Gastrocnemius medialis (tissue), 4 donors: ENCODE results near the gene MOGAT1. TPM values are rescaled to one million over a fixed set of nuclear protein-coding genes. Genes with fewer than 3 reads are reported as not detected.

Source experiments
- ATAC-seq, 2 donors: fragments of 150-250 bp; one replicate each; pipeline ENCODE4 v1.9.1; 2016
- DNase-seq, 2 donors: peaks; one replicate each; pipeline ENCODE4 v3.0.0-alpha.2; 2019
- H3K27ac ChIP-seq, 4 donors: fragments of 200-600 bp; sonication (generic); 1 replicate in 1 of 4; 2 replicates in 3 of 4; pipeline ENCODE4 v1.5.1; 2016 to 2018; ENCODE audit warnings: mild to moderate bottlenecking in 2 of 4, moderate library complexity in 1 of 4
- H3K27me3 ChIP-seq, 3 donors: fragments of 200-600 bp; sonication (generic) in 2 of 3; 1 replicate in 1 of 3; 2 replicates in 2 of 3; pipeline versions ENCODE4 v1.5.1 to v1.6.0; 2016 to 2019; ENCODE audit warnings: mild to moderate bottlenecking in 1 of 3, moderate library complexity in 1 of 3
- H3K36me3 ChIP-seq, 2 donors: fragments of 200-600 bp; sonication (generic) in 1 of 2; one replicate each; pipeline ENCODE4 v1.5.1; 2017 to 2018
- H3K4me1 ChIP-seq, 2 donors: fragments of 200-600 bp; sonication (generic) in 1 of 2; one replicate each; pipeline ENCODE4 v1.5.1; 2016 to 2017; ENCODE audit warnings: mild to moderate bottlenecking in 2 of 2
- H3K4me3 ChIP-seq, 4 donors: fragments of 200-600 bp; sonication (generic) in 3 of 4; 1 replicate in 1 of 4; 2 replicates in 3 of 4; pipeline ENCODE4 v1.5.1; 2016 to 2019; ENCODE audit warnings: mild to moderate bottlenecking in 2 of 4
- H3K9me3 ChIP-seq, 3 donors: fragments of 200-600 bp; sonication (generic) in 2 of 3; 1 replicate in 1 of 3; 2 replicates in 2 of 3; pipeline ENCODE4 v1.5.1; 2016 to 2019
- POLR2A ChIP-seq, 2 donors: fragments of 450-650 bp; IDR thresholded peaks; one replicate each; pipeline ENCODE4 v1.6.1; 2017; ENCODE audit warnings: antibody characterized with exemption in 2 of 2, mild to moderate bottlenecking in 2 of 2, moderate library complexity in 2 of 2
- in situ Hi-C, 4 donors: fragments of 200-750 bp; cut with MboI; loops; one replicate each; pipeline versions ENCODE4 v1.15.0 to v1.8.0; 2017; ENCODE audit warnings: low sequenced_read_pairs in 4 of 4
- intact Hi-C: fragments of 100-400 bp; cut with DNase I; formaldehyde crosslinking; loops from one replicate; pipeline ENCODE4 v1.15.1; 2023; ENCODE audit warnings: low total_unique reads
- total RNA-seq, 4 donors: library from RNA; depleted of rRNA; stranded (reverse); fragments of >200 nt; gene quantifications; one replicate each; pipeline versions ENCODE4 v1.1.0 to v1.2.3, GENCODE V29; 2016
- TF ChIP-seq, protein P1 (sequence below), 5 experiments: fragments of 450-650 bp in 3 of 5; fragments of 200-600 bp in 2 of 5; sonication (generic) in 2 of 5; IDR thresholded peaks in 4 of 5; conservative IDR thresholded peaks in 1 of 5; 1 replicate in 4 of 5; 2 replicates in 1 of 5; pipeline ENCODE4 v1.5.1; 2016 to 2019; ENCODE audit warnings: antibody characterized with exemption in 5 of 5, mild to moderate bottlenecking in 3 of 5, moderate library complexity in 3 of 5

Gene MOGAT1
- total RNA-seq, 4 donors from 2014 or later = not detected

DNA sequence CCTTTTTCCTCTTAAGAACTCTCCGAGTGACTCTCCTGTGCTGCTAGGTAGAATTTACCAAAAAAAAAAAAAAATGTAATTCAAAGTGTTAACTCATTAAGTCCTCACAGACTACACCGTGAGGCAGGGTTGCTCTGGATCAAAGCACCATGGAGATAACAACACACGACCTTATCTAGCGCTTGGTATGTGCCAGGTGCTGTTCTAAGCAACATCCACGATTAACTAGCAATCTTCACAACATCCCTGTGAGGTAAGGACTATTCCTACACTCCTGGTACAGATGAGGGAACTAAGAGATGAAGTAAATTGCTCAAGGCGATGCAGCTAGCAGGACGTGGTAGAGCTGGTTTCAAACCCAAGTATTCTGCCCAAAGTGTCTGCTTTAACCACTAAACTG lies 1.8 kb downstream of the MOGAT1 start:
- TF ChIP-seq, protein P1, sequence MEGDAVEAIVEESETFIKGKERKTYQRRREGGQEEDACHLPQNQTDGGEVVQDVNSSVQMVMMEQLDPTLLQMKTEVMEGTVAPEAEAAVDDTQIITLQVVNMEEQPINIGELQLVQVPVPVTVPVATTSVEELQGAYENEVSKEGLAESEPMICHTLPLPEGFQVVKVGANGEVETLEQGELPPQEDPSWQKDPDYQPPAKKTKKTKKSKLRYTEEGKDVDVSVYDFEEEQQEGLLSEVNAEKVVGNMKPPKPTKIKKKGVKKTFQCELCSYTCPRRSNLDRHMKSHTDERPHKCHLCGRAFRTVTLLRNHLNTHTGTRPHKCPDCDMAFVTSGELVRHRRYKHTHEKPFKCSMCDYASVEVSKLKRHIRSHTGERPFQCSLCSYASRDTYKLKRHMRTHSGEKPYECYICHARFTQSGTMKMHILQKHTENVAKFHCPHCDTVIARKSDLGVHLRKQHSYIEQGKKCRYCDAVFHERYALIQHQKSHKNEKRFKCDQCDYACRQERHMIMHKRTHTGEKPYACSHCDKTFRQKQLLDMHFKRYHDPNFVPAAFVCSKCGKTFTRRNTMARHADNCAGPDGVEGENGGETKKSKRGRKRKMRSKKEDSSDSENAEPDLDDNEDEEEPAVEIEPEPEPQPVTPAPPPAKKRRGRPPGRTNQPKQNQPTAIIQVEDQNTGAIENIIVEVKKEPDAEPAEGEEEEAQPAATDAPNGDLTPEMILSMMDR (IDR thresholded peaks at IDR 0.05 in 4 of 5, conservative IDR thresholded peaks at IDR 0.05 in 1 of 5) = no peak
- TF ChIP-seq POLR2A (IDR thresholded peaks at IDR 0.05) = no peak
- ATAC-seq (no peak), DNase-seq (no peak)
- peaks cover 0 to 4% of the 10 kb centered on the region in 2 donors for H3K4me1 ChIP-seq
- in situ Hi-C loops (no loop called here), intact Hi-C loops (no loop called here)
- H3K36me3 ChIP-seq = no peaks in the 10 kb centered on the region
- H3K4me3 ChIP-seq = no peak overlapping the region
- no peaks in the 10 kb centered on the region for H3K27me3 ChIP-seq
- no peak overlapping the region for H3K27ac ChIP-seq
- H3K9me3 ChIP-seq = no peaks in the 10 kb centered on the region

DNA sequence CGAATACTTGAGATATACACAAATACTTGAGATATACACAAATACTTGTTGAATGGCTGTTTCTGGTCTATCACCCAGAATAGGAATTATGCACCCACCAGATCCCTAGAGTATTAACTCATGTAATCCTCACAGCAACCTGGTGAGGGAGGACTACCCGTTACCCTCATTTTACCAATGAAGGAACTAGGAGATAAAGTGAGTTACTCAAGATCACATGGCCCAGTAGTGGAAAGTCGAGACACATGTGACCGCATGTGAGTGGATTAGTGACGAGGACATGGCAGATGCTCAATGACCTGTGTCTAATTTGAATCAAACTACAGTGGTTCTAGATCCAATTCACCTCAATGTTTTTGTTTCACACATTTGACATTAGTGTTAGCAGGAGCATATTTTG lies 2.4 kb downstream of the MOGAT1 start:
- Histone ChIP-seq H3K27ac (no peak overlapping the region), H3K9me3 (no peaks in the 10 kb centered on the region), H3K4me3 (no peak overlapping the region), H3K4me1 (peaks cover 0 to 4% of the 10 kb centered on the region in 2 donors), H3K27me3 (no peaks in the 10 kb centered on the region), H3K36me3 (no peaks in the 10 kb centered on the region)
- TF ChIP-seq, protein P1 (IDR thresholded peaks at IDR 0.05 in 4 of 5, conservative IDR thresholded peaks at IDR 0.05 in 1 of 5) = no peak
- TF ChIP-seq POLR2A (IDR thresholded peaks at IDR 0.05) = no peak
- ATAC-seq (no peak), DNase-seq (no peak)
- intact Hi-C loops (no loop called here), in situ Hi-C loops (no loop called here)

DNA sequence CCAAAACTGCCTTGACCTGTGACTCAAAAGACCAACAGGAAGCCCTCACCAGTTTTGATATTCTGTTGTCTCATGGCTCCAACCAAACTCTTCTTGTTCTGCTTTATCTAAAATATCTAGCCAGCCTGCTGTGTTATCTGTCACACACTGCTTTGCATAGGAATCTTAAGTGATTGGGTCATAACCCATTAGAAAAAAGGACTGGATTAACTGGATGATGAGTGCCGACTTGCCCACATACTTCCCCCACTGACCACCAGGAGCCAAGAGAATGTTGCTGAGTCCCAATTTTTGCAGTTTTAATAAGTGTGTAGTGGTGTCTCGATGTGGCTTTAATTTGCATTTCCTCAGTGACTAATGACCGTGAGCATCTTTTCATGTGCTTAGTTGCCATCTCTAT lies 6.5 kb downstream of the MOGAT1 start:
- Histone ChIP-seq H3K27ac (no peak overlapping the region), H3K4me1 (no peaks in the 10 kb centered on the region), H3K9me3 (no peaks in the 10 kb centered on the region), H3K36me3 (no peaks in the 10 kb centered on the region), H3K27me3 (no peaks in the 10 kb centered on the region), H3K4me3 (no peak overlapping the region)
- DNase-seq (no peak), ATAC-seq (no peak)
- TF ChIP-seq POLR2A (IDR thresholded peaks at IDR 0.05) = no peak
- TF ChIP-seq, protein P1 (IDR thresholded peaks at IDR 0.05 in 4 of 5, conservative IDR thresholded peaks at IDR 0.05 in 1 of 5) = no peak
- intact Hi-C loops (no loop called here), in situ Hi-C loops (no loop called here)

DNA sequence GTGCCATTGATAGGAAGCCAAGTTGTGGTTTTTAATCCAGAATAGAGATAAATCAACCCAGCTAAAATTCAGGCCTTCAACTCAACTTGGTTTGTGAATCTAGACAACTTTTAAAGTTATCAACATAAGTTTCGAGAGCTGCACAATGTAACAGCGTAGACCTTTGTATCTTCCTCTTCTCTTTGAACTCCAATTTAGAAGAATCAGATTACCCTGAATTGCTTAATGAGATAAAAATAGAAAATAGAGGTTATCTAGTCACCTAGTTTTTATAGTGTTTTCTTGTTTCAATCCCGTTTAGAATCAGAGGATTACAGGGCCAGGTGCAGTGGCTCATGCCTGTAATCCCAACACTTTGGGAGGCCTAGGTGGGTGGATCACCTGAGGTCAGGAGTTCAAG lies 12.3 kb downstream of the MOGAT1 start:
- in situ Hi-C loops = no loop called here

More for the DNA sequence above, 12.3 kb downstream of the MOGAT1 start:
- Histone ChIP-seq H3K27me3 (no peaks in the 10 kb centered on the region), H3K9me3 (no peaks in the 10 kb centered on the region), H3K27ac (no peak overlapping the region), H3K4me3 (no peak overlapping the region), H3K4me1 (no peaks in the 10 kb centered on the region), H3K36me3 (no peaks in the 10 kb centered on the region)
- TF ChIP-seq, protein P1 (IDR thresholded peaks at IDR 0.05 in 4 of 5, conservative IDR thresholded peaks at IDR 0.05 in 1 of 5) = no peak
- no peak for TF ChIP-seq POLR2A (IDR thresholded peaks at IDR 0.05)
- intact Hi-C loops = no loop called here
- DNase-seq = no peak
- ATAC-seq = no peak
